Dermis blood vessel endothelial cell (primary cell): ENCODE measurements around the gene ABTB2. TPM values are rescaled to one million over a fixed set of nuclear protein-coding genes. Genes with fewer than 3 reads are reported as not detected.

ENCODE experiments used
- DNase-seq: peaks from one replicate; pipeline ENCODE4 v3.0.0; 2010
- total RNA-seq: library from RNA; depleted of rRNA; stranded (reverse); fragments of >200 nt; gene quantifications from 2 replicates; pipeline ENCODE4 v1.2.3, GENCODE V29; 2014

ABTB2 gene
- total RNA-seq, 1 donor from 2014 or later, result 0.34 TPM

GRCh38 chr11:34143048-34143447 is 214.8 kb downstream of the ABTB2 start:
- no peak for DNase-seq

GRCh38 chr11:34140149-34140548 is 217.7 kb downstream of the ABTB2 start:
- DNase-seq, result no peak

GRCh38 chr11:34139346-34139745 is 218.5 kb downstream of the ABTB2 start:
- no peak for DNase-seq

- DNase-seq, result no peak
These were observed 221.4 kb downstream of the ABTB2 start for GRCh38 chr11:34136420-34136819.

GRCh38 chr11:34135439-34135838 is 222.4 kb downstream of the ABTB2 start:
- no peak for DNase-seq

GRCh38 chr11:34134765-34135164 is 223.0 kb downstream of the ABTB2 start:
- DNase-seq, result no peak

GRCh38 chr11:34132261-34132965 is 225.4 kb downstream of the ABTB2 start:
- no peak for DNase-seq

- no peak for DNase-seq
These were observed 229.0 kb downstream of the ABTB2 start for GRCh38 chr11:34128824-34129223.

GRCh38 chr11:34126959-34127848 is 230.6 kb downstream of the ABTB2 start:
- no peak for DNase-seq

- no peak for DNase-seq
These were observed 232.7 kb downstream of the ABTB2 start for GRCh38 chr11:34124885-34125668.

- DNase-seq, result no peak
These were observed 237.2 kb downstream of the ABTB2 start for GRCh38 chr11:34120651-34121050.

GRCh38 chr11:34114471-34114870 is 243.3 kb downstream of the ABTB2 start:
- DNase-seq, result no peak

GRCh38 chr11:34114014-34114413 is 243.8 kb downstream of the ABTB2 start:
- no peak for DNase-seq

GRCh38 chr11:34111722-34112270 is 246.0 kb downstream of the ABTB2 start:
- no peak for DNase-seq

- DNase-seq, result peak; percentile 32
These were observed 251.8 kb downstream of the ABTB2 start for GRCh38 chr11:34105957-34106504.

GRCh38 chr11:34105079-34105956 is 252.5 kb downstream of the ABTB2 start, which contains the start of gene NAT10:
NAT10 (plus strand) TSS chr11:34105629; CDS start chr11:34108226, 2,597 bp downstream.
- peak; percentile 100 for DNase-seq

GRCh38 chr11:34104680-34105078 is 253.1 kb downstream of the ABTB2 start:
- DNase-seq, result no peak
